GM04503 (cell line): ENCODE measurements around the gene FOSL1.

Source experiments
- DNase-seq: peaks from one replicate; pipeline ENCODE4 v3.0.0-alpha.2; 2012; ENCODE audit warnings: low read depth

The FOSL1 gene

DNA sequence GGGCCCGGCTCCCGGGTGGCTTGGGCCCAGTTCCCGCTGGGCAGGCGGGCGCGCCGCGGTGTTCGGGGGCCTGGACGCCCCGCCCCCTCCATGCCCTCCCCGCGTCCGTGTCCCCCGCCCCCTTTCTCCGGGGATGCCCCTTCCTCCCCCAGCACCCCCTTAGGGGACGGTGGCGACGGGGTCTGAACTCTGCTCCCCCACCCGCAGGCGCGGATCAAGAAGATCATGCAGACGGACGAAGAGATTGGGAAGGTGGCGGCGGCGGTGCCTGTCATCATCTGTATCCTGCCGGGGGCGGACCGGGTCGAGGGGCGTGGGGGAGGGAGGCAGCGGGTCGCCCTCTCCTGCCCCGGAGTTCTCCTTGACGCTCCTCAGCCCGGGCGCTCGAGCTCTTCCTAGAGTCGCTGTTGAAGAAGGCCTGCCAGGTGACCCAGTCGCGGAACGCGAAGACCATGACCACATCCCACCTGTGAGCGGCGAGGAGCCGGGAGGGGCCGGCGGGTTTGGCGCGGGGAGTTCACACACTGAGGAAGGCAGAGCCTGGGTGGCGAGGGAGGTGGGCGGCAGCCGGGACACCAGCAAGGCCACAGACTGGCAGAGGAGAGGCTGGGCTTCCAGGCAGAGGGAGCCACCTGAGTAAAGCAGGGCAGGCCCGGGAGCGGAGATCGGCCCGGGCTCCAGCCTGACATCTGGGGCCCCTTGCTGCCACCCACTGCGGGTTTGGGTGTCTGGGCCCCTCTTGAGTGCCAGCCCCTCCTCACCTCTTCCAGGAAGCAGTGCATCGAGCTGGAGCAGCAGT is 19.6 kb upstream of the FOSL1 start:
- no peak for DNase-seq

DNA sequence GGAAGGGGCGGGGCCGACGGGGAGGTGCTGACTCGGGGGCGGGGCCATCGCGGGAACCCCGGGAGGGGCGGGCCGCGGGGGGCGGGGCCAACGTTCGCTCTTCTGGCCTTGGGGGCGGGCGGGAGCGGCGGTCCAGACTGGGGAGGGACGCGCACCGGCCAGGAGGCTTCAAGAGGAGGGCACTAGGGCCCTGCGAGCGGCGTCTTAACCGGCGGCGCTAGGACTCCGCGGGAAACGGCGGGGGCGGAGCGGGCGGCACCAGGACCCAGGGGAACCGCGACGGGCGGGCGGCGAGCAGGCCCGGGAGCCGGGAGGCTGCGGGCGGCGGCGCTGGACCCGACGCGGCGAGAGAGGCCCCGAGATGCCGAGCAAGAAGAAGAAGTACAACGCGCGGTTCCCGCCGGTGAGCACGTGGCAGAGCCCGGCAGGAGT is 19.0 kb upstream of the FOSL1 start, which contains the start of gene DRAP1:
Gene DRAP1, plus strand, starts transcription at position 286 of the 432 bp plus-strand sequence. Its CDS starts 76 bp downstream, at position 362.
- peak; percentile 79 for DNase-seq

DNA sequence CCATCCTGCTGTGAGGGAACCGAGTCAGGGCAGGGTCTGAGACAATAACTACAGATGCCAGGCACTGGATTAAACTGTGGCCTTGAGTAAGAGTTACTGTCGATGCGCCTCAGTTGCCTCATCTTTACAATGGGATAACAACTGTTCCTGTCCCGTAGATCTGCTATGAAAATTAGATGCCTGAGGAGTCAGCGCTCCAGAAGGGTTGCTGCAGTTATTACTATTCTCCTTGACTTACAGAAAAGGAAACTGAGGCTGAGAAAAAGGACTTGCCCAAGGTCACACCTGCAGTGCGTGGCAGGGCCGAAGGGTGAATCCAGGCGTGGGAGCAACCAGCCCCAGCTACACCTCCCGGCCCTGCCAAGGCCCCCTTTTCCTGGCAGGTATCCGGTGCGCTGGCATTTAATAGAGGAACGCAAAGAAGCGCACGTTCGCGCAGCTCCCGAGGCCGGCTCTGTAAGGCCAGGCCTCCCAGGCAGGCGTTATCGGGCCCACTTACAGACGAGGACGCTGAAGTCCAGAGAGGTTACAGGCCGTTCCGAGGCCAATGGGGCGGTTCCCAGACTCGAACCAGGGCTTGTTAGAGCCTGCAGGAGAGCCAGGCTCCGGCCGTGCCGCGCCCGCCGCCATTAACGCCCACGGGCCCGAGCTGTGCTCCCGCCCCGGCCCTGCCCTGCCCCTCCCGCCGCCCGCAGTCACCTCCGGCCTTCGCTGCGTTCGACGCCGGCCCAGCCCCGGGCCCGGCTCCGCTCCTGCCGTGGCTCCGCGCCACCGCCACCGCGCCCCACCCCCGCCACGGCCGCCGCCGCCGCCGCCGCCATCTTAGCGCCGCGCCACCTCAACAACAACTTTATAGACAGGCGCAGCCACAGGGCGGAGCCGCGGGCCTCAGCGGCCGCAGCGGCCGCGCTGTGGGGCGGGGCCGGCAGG is 18.3 kb upstream of the FOSL1 start, which contains the start of gene C11orf68:
Gene C11orf68, minus strand, starts transcription at position 852 of the 930 bp plus-strand sequence. Its CDS starts 31 bp downstream, at position 821.
- DNase-seq: no peak

DNA sequence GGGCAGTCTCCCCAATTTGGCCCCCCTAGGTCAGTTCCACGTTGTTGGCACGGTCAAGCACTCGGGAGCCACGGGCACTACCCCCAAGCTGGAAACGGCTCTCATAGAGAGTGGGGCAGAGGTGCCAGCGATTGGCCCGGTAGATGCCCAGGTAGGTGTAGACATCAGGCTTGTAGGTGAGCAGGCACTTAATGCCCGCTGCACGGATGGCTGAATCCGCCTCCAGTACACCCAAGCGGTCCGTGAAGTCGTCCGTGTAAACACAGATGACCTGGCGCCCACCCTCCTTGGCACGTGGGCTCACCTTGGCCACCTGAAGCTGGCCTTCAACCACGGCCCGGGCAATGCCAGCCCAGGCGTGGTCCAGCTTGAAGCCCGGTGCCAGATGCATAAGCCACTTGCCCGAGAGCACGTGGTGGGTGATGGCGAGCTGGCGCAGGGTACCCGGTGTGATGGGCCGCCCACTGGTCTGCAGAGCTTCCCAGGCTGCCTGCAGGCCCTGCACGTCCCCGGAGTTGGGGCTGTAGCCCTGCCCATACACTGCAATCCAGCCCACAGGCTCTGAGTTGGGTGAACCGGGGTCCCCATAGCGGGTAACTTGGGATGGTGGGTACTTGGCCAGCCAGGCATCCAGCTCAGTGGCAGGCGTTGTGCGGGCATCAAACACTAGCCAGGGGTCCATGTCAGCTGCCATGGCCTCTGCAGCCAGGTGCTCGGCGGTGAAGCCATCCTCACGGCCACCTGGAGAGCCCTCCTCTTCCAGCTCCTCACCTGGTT is 17.4 kb upstream of the FOSL1 start:
- DNase-seq: no peak

DNA sequence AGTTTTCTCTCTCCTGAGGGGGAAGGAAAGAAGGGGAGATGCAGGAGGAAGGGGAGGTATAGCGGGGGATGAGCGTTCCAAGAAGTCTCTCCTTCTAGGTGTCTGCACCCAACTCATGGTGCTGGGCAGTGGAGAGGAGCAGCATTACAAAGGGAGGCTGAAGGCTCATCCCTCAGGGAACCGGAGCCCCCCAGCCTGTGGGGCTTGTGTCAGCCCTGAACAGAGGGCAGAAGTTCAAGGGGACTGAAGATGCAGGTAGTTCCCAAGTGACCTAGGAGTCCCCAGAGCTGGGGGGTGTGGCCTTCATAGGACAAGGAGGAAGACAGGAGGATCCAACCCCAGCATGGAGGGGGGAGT is 16.9 kb upstream of the FOSL1 start:
- DNase-seq: no peak

DNA sequence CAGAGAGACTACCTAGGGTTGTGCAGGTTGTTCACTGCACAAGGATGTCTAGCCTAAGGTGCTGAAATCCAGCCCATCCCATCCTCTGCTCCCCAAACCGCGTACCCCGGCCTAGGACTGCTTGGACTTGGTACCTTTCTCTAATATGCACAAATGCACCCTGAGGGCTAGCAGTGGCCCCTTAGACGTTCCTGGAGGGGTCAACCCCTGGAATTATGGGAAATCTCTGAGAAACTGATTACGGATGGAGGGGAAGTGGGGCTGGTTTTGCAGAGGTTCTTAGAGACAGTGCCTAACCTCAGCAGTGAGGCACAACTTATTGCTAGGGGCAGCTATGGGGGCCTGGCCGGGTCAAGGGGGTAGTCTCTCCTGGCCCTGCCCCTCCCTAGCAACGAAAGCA is 16.2 kb upstream of the FOSL1 start:
- no peak for DNase-seq

DNA sequence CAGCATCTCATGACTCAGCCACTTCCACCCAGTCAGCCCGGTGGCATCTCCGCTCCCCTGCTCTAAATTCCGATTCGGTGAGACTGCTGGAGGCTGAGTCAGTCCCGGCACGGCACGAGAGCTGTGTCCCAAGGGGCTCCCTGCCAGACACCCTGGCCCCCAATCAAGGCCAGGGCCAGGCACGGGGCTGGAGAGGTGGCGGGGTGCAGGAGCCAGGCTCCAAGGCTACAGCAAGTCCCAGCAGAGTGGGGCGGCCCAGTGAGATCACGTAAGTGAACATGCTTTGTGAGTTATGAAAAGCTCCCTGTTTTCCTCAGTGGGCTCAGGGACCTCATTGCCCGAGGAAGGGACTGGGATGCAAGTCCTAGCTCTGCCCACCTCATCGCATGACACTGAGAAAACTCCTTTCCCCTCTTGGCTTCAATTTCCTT is 15.6 kb upstream of the FOSL1 start:
- DNase-seq: peak; percentile 95

DNA sequence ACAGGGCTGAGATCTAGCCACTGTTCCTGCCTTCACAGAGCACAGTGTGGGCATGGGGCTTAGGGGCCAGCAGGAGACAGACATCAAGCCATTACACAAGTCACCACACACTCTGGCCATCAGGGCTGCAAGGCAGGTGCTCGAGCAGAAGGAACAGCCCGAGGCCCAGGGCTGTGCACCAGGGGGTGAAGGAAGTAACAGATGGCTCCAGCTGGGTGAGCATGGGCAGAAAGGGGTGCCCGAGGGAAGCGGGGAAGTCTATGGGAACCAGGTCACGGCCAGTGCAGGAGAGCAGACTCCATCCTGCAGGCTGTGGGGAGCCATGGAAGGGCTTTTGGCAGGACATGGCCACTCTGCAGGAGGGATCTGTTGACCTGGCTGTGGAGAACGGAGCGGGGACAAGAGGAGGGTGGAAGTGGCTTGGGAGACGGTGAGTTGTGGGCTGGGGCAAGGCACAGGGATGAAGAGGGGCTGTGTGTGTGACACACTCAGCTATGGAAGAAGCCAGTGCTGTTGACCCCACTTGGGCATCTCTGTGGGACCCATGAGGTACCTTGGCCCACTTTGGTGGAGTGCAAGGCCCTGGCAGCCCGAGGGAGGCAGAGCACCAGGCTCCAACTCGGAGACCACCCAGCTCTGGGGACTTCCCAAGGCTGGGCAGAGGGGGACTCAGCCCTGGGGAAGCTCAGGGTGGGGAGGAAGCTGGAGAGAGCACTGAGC is 15.1 kb upstream of the FOSL1 start:
- no peak for DNase-seq

DNA sequence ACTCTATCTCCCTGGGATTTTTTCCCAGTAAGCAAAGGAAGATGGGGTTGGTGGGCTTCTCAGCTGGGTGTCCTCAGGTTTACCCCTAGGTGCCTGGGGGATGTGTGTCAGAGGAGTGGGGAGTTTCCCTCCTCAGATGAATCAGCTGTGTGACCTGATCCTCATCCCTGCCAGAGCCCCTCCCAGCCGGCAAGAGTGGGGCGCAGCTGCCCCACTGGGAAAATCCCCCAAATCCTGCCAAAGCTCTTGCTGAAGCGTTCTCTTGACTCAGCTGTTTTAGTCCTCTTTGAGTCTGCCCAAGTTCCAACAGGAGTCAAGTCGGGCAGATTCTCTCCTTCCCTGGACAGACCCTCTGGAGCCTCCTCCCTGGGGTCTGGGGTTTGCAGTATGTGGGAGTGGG is 12.7 kb upstream of the FOSL1 start:
- DNase-seq: peak; percentile 53

DNA sequence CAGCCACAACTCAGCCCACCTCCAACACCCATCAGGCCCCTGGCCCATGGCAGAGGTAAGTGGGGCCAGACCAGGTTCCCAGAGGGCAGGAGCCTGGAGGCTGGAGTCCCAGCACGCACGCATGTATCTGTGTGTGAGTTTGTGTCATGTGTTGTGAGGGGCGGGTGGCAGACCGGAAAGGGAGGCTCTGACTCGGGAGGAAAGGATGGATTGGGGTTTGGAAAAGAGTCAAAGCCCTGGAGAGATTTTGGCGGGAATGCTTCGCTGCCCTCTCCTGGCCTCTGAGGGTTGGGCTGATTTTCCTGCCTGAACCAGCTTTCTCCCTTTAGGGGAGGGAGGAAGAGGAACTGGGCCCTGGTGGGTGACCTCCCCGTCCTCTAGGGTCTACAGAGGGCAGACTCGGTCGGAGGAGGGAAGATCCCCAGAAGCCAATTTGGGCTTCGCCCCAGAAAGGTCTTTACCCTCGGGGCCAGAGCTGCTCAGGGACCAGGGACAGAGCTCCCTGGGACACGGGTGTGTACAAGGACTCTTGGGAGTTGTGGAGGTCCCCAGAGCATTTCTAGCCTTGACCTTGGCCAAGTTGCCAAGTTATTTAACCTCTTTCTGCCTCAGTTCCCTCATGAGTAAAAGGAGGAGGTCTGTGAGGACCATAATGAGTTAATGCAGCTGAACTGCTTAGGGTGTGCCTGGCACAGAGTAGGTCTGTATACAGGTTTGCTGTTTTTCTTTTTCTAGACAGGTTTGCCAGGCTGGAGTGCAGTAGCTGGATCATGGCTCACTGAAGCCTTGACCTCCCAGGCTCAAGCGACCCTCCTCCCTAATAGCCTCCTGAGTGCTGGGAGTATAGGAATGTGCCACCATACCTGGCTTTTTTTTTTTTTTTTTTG is 11.7 kb upstream of the FOSL1 start:
- DNase-seq: peak; percentile 69

DNA sequence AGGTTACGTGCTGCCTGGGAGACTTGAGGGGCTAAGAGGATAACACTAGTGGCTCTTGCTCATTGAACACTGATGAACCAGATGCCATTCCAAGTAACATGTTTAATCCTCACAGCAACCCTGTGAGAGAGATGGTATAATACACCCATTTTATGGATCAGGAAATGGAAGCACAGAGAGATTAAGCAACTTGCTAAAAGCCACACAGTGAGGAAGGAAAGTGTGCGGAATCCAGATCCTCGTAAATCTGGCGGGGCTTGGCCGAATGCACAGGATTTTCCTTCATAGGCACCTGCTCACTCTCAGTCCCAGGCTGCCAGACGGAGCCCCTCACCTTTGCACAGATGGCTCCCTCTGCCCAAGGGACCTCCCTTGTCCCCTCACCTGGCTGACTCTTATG is 7.7 kb upstream of the FOSL1 start:
- DNase-seq: no peak

DNA sequence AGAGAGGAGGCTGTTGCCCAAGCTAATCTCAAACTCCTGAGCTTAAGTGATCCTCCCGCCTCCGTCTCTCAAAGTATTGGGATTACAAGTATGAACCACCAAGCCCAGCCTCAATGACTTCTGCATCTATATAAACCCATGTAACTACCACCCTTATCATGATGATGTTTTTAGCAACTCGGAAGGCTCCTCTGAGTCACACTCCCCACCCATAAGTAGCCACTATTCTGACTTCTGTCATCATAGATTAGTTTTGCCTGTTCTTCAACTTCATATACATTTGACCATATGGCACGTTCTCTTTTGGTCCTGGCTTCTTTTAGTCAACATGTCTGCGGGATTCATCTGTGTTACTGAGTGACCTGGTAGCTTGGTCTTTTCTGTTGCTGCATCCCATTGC is 6.4 kb upstream of the FOSL1 start:
- no peak for DNase-seq

DNA sequence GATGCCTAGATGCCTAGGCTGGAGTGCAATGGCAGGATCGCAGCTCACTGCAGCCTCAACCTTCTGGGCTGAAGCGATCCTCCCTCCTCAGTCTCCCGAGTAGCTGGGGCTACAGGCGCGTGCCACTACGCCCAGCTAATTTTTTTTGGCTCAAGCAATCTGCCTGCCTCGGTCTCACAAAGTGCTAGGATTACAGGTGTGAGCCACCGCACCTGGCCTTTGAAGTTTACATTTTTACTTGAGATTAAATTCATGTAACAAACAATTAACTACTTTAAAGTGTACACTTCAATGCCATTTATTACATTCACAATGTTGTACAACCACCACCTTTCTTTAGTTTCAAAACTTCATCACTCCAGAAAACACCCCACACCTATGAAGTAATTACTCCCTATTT is 3.5 kb upstream of the FOSL1 start:
- no peak for DNase-seq

DNA sequence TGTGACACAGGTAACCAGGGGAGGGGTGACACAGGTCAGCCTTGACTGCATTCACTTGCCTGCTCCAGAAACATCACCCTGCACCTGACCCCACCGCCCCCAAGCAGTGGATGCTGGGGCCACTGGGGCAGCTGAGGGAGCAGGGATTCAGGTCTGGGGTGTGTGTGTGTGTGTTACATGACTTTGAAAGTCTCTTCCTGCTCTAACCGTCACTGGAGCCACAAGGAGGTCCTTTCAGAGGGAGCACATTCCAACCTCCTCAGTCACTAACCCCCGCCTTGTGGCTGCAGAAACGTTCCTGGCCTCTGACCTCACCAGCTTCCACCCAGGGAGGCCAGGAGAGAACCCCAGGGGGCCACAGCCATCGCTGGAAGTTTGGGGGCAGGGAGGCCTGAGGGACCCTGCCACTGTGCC is 2.9 kb upstream of the FOSL1 start:
- DNase-seq: peak; percentile 84

DNA sequence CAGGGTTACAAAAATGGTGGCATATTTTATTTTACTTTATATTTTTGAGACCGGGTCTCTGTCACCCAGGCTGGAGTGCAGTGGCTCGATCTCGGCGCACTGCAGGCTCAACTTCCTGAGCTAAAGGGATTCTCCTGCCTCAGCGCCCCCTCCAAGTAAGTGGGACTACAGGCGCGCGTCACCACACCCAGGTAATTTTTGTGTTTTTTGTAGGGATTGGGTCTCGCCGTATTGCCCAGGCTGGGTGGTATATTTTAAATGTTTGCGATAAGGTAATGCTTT is 652 bp upstream of the FOSL1 start:
- DNase-seq: no peak

DNA sequence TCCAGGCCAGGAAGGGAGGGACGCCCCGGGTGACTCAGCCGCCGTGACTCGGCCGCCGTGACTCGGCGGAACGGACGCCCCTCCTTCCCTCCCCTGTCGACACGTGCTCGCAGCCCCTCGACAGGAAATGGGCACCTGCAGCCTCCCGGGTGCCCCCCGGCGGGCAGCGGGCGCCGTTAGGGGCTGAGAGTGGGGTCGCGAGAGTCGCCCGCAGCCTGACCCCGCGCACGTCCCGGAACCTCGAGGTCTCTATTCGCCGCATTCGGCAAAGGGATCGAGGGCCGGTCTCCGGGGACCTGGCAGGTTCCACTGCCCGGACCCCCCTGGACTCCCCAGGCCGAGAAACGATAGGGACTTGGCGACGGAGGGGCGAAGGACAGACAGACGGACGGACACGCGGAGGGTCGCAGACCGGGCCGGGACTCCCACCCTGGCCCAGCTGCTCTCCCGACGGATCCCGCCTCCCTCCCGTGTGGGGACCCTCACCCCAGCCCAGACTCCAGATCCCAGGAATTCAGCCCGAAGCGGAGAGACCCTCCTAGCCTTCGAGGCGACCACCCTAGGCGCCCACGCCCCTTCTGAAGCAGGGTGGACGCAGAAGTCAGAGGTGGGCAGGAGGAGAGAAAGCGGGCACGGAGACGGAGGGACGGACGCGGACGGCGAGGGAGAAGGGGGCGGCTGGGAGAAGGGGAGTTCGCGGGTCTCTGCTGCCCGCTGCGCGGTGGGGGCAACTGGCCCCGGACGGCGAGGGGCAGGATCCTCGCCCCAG is 648 bp downstream of the FOSL1 start:
- peak; percentile 36 for DNase-seq

DNA sequence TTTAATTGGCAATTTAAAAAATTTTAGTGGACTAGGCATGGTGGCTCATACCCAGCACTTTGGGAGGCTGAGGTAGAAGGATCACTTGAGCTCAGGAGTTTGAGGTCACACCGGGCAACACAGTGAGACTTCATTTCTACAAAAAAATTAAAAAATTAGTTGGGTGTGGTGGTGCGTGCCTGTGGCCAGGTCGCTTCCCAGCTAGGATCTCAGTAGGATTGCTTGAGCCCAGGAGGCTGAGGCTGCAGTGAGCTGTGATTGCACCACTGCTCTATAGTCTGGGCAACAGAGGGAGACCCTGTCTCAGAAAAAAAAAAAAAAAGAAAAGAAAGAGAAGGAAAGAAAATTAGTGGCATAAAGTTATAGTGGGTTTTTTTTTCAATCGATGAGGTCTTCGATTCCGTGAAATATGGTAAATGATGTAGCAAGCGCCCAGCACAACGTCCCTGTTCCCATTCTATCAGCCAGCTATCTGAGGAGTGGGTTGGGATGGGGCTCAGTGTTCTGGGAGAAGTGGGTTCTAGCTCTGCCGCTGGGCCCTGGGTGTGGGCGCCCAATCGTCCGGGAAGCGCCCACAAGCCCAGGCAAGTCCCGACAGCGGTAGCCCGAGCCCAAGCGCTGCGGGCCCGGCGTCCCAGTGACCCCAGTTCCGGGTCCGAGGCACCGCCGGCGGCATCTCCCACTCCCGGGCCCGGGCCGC is 1.4 kb downstream of the FOSL1 start:
- DNase-seq: no peak

DNA sequence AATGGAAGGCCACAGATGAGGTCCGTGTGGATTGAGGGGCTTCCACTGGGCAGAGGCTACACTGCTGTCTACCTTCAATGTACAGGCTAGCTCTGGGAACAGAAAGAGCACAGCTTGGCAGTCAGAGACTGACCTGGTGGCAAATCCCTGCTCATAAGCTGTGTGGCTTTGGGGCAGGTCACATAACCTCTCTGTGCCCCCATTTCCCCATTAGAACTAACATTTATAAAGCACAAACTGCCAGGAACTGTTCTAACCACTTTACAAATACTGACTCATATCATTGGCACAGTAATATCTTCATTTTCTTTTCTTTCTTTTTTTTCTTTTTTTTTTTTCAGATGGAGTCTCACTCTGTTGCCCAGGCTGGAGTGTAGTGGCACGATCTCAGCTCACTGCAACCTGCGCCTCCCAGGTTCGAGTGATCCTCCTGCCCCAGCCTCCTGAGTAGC is 3.1 kb downstream of the FOSL1 start:
- no peak for DNase-seq
